ENCODE measurements around the gene AP1S1.

DNA sequence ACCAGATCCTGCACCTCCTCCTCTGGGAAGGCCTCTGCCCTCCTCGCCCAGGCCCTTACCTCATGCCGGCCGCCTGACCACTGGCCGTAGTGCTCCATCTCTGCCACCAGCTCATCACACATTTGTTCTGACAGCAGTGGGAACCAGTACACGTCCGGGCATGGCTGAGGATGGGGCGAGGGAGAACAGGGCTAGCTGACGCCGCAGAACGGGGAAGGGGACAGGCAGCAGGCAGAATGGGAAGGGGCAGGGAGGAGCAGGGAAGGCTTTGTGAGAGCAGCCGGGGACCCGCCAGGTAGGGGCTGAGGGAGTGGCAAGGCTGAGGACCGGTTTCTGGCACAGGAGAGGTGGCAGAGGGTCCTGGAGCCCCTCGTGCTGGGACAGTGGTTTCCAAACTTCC lies 54.5 kb downstream of the AP1S1 start:
- TF ChIP-seq, protein P1, sequence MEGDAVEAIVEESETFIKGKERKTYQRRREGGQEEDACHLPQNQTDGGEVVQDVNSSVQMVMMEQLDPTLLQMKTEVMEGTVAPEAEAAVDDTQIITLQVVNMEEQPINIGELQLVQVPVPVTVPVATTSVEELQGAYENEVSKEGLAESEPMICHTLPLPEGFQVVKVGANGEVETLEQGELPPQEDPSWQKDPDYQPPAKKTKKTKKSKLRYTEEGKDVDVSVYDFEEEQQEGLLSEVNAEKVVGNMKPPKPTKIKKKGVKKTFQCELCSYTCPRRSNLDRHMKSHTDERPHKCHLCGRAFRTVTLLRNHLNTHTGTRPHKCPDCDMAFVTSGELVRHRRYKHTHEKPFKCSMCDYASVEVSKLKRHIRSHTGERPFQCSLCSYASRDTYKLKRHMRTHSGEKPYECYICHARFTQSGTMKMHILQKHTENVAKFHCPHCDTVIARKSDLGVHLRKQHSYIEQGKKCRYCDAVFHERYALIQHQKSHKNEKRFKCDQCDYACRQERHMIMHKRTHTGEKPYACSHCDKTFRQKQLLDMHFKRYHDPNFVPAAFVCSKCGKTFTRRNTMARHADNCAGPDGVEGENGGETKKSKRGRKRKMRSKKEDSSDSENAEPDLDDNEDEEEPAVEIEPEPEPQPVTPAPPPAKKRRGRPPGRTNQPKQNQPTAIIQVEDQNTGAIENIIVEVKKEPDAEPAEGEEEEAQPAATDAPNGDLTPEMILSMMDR (IDR thresholded peaks at IDR 0.05; ENCODE audit: poor library complexity) = no peak
- no peak for TF ChIP-seq EZH2phosphoT487 (IDR thresholded peaks at IDR 0.05; ENCODE audit: low read depth, severe bottlenecking, unreplicated experiment)
